GM21576 (cell line): ENCODE results near the gene MICALL1.

ENCODE experiments used
- ATAC-seq: cut with Tn5 transposase; IDR thresholded peaks from one replicate; pipeline ENCODE4 v1.9.1; 2021; ENCODE audit warnings: mild to moderate bottlenecking, moderate library complexity; ENCODE audit not compliant: unreplicated experiment

The MICALL1 gene

DNA sequence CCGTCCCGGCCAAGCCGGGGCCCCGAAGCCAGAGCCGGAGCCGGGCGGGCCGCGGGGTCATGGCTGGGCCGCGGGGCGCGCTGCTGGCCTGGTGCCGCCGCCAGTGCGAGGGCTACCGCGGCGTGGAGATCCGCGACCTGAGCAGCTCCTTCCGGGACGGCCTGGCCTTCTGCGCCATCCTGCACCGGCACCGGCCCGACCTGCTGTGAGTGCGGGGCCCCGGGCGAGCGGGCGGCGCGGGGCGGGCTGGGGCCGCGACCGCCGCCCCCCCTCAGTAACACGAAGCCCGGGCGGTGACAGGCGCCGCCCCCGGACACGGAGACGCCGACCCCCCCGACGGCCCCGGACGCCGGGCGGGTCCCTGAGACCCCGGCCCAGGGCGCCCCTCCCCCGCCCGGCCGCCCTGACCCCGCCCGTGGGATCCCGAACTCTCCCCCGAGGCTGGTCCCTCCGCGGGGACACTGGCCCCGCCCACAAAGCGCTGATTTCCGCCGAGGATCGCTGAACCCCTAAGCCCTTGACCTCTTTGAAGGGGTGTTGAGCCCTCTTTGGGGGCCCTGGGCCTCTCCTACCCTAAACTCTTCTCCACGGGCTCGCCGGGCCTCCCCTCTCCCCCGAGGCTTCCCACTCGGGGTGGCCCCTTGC is 389 bp downstream of the MICALL1 start:
- no peak for ATAC-seq

GRCh38 chr22:37907036-37907954 is 1.2 kb downstream of the MICALL1 start:
- no peak for ATAC-seq

DNA sequence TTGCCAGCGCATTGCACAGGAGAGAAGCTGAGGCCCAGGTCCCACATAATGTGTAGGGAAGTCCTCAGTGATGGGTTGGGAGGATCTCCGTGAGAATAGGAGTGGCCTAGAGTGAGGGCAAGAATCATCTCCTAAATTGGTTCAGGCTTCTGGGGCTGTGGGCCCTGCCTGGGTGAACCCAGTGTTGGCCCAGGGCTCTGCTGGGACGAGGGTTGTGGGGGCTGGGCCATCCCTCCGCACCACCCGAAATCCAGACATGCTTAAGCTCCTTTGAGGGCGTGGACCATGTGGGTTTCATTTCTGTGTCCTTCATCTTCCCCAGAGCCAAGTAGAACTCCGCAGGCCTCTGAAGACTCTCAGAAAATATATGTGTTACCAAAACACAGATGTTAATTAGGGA is 3.7 kb downstream of the MICALL1 start:
- no peak for ATAC-seq

GRCh38 chr22:37910890-37911672 is 5.0 kb downstream of the MICALL1 start:
- ATAC-seq, result no peak

GRCh38 chr22:37911697-37912096 is 5.6 kb downstream of the MICALL1 start:
- ATAC-seq, result no peak

- ATAC-seq, result no peak
These were observed 6.1 kb downstream of the MICALL1 start for GRCh38 chr22:37912171-37912570.

DNA sequence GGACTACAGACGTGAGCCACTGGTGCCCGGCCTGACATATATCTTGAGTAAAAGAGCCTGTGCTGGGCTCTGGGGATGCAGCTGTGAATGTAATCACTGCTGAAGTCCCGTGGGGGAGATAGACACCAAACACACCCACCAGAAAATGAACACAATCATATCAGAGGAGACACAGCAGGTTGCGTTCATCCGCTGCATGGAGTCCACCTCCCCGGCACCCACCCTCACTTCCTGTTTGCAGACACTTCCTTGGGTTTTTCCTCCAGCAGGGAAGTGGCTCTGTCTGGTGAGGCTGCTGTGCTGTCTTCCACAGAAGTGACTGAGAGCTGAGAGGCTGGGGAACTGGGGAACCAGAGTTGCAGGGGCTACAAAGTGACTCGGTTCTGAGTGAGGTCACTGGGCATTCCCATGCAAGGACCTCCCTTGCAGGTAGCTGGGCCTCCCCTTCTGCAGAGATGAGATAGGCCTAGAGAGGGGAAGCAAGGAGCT is 7.2 kb downstream of the MICALL1 start:
- no peak for ATAC-seq

GRCh38 chr22:37916311-37916710 is 10.2 kb downstream of the MICALL1 start:
- no peak for ATAC-seq

DNA sequence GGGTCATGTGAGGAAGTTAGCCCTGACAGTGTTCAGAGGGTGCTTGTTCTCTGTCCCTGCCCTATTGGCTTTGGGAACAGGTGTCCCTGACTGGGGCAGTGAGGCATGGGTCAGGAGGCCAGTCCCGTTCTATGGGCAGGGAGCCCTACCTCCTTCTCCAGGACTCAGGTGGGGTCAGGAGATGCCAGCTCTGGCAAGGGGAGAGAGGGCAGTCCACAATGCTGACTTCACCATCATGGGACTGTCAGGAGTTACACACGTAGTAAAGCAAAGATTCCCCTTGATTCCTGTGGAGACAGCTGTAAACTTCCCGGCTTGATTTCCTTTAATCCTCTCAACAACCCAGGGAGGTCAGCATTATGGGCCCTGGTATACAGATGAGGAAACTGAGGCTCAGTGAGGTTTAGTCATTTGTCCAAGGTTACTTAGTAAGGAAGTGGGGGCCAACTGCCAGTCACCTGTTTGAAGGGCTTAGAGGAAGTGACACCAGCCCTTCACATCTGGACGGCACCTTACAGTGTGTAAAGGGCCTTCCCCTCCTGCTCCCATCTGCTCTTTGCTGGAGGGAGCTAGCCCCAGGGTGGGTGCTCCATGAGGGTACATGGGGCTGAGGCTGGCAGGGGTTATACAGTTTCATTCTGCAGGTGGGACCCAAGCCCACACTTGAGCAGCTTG is 11.9 kb downstream of the MICALL1 start:
- no peak for ATAC-seq

DNA sequence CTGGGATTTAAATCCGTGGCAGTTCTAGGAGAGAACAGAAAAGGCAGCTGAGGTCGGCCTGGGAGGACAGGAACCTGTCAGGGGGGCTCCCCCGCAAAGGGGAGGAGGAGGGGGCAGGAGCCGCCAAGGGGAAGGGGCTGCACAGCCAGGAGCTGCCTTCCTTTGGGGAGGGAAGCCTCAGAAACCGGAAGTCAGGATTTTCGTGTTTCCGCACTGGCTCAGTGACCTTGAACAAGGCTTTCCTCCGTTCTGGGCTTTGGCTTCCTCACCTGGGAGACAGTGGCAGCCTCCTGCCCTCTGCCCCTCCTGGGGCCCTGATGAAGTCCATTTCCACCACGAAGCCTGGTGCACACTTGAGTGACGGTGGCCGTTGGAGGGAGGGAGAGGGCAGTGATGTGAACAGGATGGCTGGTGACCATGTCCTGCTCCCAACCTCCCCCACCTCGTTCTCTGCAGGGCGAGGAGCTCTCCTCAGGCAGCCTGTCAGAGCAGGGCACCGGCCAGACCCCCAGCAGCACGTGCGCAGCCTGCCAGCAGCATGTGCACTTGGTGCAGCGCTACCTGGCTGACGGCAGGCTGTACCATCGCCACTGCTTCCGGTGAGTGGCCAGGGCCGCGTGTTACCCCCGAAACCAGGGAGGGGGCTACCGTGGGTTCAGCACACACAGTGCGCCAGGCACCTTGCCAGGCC is 12.6 kb downstream of the MICALL1 start:
- no peak for ATAC-seq

DNA sequence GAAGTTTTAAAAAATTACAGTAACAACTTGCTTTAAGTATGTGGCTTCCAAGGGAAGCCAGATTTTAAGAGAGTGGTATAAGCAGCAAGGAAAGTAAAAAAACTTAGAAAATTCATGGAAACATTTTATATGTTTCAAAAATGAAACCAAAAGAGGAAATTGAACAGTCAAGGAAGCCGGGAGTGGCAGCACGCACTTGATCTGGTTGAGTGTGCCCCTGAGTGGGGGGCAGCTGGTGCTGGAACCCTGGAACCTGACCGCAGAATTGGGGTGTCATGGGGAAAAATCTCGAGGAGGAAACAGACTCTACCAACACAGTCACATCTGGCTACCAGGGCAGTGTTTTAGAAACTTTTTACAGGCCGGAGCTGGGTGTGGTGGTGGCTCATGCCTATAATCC is 14.0 kb downstream of the MICALL1 start:
- no peak for ATAC-seq

- no peak for ATAC-seq
These were observed 16.1 kb downstream of the MICALL1 start for GRCh38 chr22:37922191-37922590.

- ATAC-seq, result no peak
These were observed 17.8 kb downstream of the MICALL1 start for GRCh38 chr22:37923927-37924326.

- no peak for ATAC-seq
These were observed 18.4 kb downstream of the MICALL1 start for GRCh38 chr22:37924386-37925065.

DNA sequence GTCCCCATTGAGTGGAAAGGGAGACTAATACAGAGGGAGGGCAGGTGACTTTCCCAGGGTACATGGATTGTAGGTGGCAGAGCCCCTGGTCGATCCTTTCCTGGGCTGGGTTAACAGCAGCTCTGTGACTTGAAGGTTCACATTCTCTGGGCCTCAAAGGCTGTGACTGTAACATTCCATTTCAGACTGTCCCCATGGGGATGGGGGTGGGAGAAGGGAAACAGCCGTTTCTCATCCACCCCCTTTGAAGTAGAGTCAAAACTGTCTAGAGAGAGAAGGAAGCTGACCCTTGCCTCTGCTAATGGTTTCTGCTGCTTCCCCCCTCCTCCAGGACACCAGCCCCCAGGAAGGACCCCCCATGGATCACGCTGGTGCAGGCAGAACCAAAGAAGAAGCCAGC is 19.2 kb downstream of the MICALL1 start:
- ATAC-seq, result no peak

DNA sequence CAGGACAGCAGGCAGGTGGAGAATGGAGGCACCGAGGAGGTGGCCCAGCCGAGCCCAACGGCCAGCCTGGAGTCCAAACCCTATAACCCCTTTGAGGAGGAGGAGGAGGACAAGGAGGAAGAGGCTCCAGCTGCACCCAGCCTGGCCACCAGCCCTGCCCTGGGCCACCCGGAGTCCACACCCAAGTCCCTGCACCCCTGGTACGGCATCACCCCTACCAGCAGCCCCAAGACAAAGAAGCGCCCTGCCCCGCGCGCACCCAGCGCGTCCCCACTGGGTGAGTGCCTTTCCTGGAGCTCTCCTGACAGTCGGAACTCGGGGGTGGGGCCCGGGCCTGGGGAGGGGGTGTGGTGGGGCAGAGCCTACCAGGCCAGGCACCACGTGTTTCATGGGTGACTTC is 19.7 kb downstream of the MICALL1 start:
- ATAC-seq, result no peak

GRCh38 chr22:37926358-37926757 is 20.3 kb downstream of the MICALL1 start:
- ATAC-seq, result no peak

- ATAC-seq, result no peak
These were observed 20.9 kb downstream of the MICALL1 start for GRCh38 chr22:37926771-37927636.

DNA sequence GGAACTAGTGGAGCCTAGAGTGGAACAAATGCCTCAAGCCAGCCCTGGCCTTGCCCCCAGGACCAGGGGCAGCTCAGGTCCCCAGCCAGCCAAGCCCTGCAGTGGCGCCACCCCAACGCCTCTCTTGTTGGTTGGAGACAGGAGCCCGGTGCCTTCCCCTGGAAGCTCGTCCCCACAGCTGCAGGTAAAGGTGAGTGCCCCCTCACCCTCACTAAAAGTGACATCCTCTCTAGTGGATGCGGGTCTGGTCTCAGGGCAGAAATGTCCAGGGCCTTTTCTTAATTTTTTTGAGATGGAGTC is 21.5 kb downstream of the MICALL1 start:
- ATAC-seq, result no peak
